ENCODE results near the gene BANF2. TPM values are rescaled to one million over a fixed set of nuclear protein-coding genes. Genes with fewer than 3 reads are reported as not detected.
A peak's percentile ranks its signal among the peaks of the same experiment; 100 is the strongest.

The BANF2 gene
- total RNA-seq, 6 experiments from 2014 or later: not detected

DNA sequence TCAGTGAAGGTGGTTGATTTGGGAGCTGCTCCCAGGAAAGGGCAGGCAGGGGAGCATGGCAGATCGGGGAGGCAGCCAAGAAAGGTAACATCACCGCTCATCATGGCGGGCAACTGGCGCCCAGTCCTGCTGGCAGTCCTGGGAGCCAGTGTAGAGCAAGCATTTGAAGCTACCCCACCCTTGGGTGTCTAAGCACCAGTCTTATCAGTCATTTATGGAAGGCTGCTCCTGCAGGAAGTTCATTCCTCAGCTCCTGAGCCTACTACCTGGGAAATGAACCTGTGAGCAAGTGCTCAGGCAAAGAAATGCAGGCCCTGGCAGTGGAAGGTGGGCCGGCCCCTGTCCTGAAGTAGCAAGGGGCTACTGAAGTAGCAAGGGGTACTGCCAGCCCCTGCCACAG is 41.5 kb downstream of the BANF2 start:
- 100% methylated on average over 1 of the region's 5 CpGs for WGBS (ENCODE audit: insufficient coverage, low coverage, low lambda C conversion rate, missing lambda C conversion rate)
- intact Hi-C loops (cut with DNase I): no loop called here
- no peaks in the 10 kb centered on the region for H3K36me3 ChIP-seq
- no peaks in the 10 kb centered on the region for H3K4me1 ChIP-seq
- no peak for ATAC-seq
- TF ChIP-seq POLR2A (IDR thresholded peaks at IDR 0.05): no peak
- TF ChIP-seq, protein P1, sequence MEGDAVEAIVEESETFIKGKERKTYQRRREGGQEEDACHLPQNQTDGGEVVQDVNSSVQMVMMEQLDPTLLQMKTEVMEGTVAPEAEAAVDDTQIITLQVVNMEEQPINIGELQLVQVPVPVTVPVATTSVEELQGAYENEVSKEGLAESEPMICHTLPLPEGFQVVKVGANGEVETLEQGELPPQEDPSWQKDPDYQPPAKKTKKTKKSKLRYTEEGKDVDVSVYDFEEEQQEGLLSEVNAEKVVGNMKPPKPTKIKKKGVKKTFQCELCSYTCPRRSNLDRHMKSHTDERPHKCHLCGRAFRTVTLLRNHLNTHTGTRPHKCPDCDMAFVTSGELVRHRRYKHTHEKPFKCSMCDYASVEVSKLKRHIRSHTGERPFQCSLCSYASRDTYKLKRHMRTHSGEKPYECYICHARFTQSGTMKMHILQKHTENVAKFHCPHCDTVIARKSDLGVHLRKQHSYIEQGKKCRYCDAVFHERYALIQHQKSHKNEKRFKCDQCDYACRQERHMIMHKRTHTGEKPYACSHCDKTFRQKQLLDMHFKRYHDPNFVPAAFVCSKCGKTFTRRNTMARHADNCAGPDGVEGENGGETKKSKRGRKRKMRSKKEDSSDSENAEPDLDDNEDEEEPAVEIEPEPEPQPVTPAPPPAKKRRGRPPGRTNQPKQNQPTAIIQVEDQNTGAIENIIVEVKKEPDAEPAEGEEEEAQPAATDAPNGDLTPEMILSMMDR (IDR thresholded peaks at IDR 0.05): no peak
- no peak overlapping the region for H3K4me3 ChIP-seq
- no peak overlapping the region for H3K27ac ChIP-seq
- H3K27me3 ChIP-seq: no peaks in the 10 kb centered on the region
- no peak for DNase-seq
- H3K9me3 ChIP-seq: no peaks in the 10 kb centered on the region

DNA sequence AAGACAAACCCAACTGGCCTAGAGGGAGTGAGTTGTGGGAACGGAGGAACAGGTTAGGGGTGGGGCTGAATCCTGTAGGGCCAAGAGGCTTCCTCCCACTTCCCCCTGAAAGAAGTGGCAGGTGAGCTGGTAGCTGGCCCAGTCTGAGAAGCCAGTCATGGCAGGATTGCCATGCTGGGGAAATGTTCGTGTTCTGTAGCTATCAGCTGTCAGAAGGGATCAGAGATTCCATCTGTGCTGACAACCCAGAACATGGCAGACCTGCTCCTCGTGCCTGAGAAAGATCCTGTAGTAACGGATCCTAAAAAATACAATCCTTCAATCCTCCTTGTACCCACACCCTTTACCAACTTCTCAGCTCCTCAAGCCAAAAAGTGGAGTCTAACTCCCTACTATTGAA is 43.0 kb downstream of the BANF2 start:
- DNase-seq: no peak
- H3K27ac ChIP-seq: no peak overlapping the region
- no peaks in the 10 kb centered on the region for H3K9me3 ChIP-seq
- intact Hi-C loops (cut with DNase I): no loop called here
- H3K4me3 ChIP-seq: no peak overlapping the region
- TF ChIP-seq POLR2A (IDR thresholded peaks at IDR 0.05): no peak
- TF ChIP-seq, protein P1 (IDR thresholded peaks at IDR 0.05): no peak
- no peaks in the 10 kb centered on the region for H3K36me3 ChIP-seq
- no peaks in the 10 kb centered on the region for H3K4me1 ChIP-seq
- no peak for ATAC-seq
- no peaks in the 10 kb centered on the region for H3K27me3 ChIP-seq
- WGBS (ENCODE audit: insufficient coverage, low coverage, low lambda C conversion rate, missing lambda C conversion rate): 63% methylated on average over 1 of the region's 4 CpGs

DNA sequence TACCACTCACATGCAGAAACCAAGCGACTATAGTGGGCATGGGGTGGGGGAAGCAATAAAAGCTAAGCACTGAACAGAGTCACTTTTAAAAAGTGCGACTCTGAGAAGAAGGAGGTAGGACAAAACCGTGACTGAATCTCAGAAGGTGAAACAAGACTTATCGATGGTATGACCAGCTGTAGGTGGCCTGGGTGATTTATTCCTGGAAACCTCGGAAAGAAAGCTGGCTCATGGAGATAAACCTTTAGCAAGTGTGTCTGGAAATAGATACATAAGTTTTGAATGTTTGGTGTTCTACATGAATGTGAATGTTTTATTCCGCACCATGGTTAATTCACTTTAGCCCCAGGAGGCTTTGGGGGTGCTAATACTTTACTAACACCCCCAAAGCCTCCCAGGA is 43.9 kb downstream of the BANF2 start:
- TF ChIP-seq POLR2A (IDR thresholded peaks at IDR 0.05): no peak
- TF ChIP-seq, protein P1 (IDR thresholded peaks at IDR 0.05): no peak
- DNase-seq (no peak), ATAC-seq (no peak)
- H3K27ac ChIP-seq: no peak overlapping the region
- H3K27me3 ChIP-seq: no peaks in the 10 kb centered on the region
- no peaks in the 10 kb centered on the region for H3K9me3 ChIP-seq
- no peak overlapping the region for H3K4me3 ChIP-seq
- H3K4me1 ChIP-seq: no peaks in the 10 kb centered on the region
- 74% methylated on average over 5 of the region's 6 CpGs for WGBS (ENCODE audit: insufficient coverage, low coverage, low lambda C conversion rate, missing lambda C conversion rate)
- no peaks in the 10 kb centered on the region for H3K36me3 ChIP-seq
- intact Hi-C loops (cut with DNase I): no loop called here

GRCh38 chr20:17747431-17747846 is 47.7 kb downstream of the BANF2 start:
- DNase-seq: no peak
- ATAC-seq: peak in 1 of 4 donors; percentile 42
- WGBS (ENCODE audit: insufficient coverage, low coverage, low lambda C conversion rate, missing lambda C conversion rate): 83% methylated on average over 1 of the region's 4 CpGs
- no peaks in the 10 kb centered on the region for H3K27me3 ChIP-seq
- no peaks in the 10 kb centered on the region for H3K9me3 ChIP-seq
- no peak overlapping the region for H3K27ac ChIP-seq
- intact Hi-C loops (cut with DNase I): no loop called here
- no peak for TF ChIP-seq POLR2A (IDR thresholded peaks at IDR 0.05)
- TF ChIP-seq, protein P1 (IDR thresholded peaks at IDR 0.05): no peak
- H3K4me3 ChIP-seq: no peak overlapping the region
- H3K4me1 ChIP-seq: peaks cover 0 to 7% (median 2%) of the 10 kb centered on the region in 4 donors
- H3K36me3 ChIP-seq: no peaks in the 10 kb centered on the region

DNA sequence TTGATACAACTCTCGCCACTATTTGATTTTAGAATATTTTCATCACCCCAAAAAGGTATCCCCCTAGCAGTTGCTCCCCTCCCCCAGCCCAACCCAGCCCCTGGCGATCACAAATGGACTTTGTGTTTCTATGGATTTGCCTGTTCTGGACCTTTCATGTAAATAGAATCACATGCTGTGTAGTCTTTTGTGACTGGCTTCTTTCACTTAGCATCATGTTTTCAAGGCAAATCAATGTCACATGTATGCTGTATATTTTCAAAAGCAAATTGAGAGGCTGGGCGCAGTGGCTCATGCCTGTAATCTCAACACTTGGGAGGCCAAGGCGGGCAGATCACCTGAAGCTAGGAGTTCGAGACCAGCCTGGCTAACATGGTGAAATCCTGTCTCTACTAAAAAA is 48.5 kb downstream of the BANF2 start:
- 86% methylated on average over 5 of the region's 5 CpGs for WGBS (ENCODE audit: insufficient coverage, low coverage, low lambda C conversion rate, missing lambda C conversion rate)
- no peaks in the 10 kb centered on the region for H3K9me3 ChIP-seq
- DNase-seq (no peak), ATAC-seq (no peak)
- H3K36me3 ChIP-seq: no peaks in the 10 kb centered on the region
- H3K4me1 ChIP-seq: peaks cover 0 to 7% (median 2%) of the 10 kb centered on the region in 4 donors
- H3K4me3 ChIP-seq: no peak overlapping the region
- TF ChIP-seq, protein P1 (IDR thresholded peaks at IDR 0.05): no peak
- TF ChIP-seq POLR2A (IDR thresholded peaks at IDR 0.05): no peak
- H3K27ac ChIP-seq: no peak overlapping the region
- intact Hi-C loops (cut with DNase I): no loop called here
- no peaks in the 10 kb centered on the region for H3K27me3 ChIP-seq
